GM18498 (cell line): ENCODE measurements around the gene EPB41L5.

Source experiments
- ATAC-seq: cut with Tn5 transposase; IDR thresholded peaks from one replicate; pipeline ENCODE4 v1.9.1; 2021; ENCODE audit warnings: mild to moderate bottlenecking, moderate library complexity; ENCODE audit not compliant: unreplicated experiment

The EPB41L5 gene

DNA sequence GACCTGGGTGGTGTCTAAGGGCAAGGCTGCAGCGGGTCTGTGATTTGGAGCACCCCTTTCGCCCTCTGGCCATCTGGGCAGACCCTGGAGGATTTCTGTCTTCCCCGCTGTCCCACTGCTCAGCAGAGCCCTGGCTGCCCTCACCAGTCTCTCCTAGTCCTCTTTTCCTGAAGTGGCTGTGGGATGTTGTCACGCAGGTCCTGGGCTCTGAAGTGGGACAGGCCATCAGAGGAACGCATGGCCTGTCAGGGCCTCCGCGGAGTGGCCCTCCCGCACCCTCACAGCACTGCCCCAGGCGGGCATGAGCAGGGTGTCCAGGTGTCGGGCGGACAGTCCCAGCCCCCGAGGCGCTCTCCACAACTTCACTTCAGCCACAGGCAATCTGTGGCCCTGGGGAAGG lies 211.4 kb downstream of the EPB41L5 start:
- ATAC-seq = no peak

DNA sequence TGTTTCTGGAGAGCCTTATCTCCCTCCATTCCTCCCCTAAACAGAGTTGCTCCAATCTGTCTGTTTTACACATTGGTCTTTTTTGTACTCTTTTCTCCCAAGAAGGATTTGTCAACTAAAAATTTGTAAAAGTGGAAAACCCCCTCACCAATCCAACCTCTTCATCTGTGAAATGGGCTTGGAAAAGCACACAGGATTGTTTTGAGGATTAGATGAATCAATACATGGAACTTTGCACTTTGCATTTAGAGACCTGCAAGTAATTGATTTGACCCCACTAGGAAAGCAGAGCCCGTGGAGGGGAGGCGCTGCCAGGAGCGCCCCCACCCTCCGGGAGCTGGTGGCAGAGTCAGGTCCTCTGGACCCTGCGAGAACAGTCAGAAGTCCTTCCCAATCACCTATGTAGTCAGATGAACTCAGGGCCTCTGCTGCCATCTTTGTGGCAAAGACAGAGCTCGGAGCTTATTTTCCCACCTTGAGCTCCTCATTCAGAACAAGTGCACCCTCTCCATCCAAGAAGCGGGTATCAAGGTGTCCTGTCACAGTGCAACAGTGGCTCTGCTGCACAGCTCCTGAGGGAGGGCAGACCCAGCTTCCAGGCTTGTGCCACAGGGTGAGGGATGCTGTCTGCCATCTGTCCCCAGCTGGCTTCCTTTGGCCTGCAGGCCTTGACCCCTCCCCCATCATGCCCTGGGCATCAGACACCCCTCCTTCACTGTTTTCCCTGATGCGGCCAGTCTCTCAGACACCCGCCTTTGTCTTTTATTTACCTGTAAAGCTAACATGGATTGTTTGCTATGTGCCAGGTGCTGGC lies 212.1 kb downstream of the EPB41L5 start:
- no peak for ATAC-seq

DNA sequence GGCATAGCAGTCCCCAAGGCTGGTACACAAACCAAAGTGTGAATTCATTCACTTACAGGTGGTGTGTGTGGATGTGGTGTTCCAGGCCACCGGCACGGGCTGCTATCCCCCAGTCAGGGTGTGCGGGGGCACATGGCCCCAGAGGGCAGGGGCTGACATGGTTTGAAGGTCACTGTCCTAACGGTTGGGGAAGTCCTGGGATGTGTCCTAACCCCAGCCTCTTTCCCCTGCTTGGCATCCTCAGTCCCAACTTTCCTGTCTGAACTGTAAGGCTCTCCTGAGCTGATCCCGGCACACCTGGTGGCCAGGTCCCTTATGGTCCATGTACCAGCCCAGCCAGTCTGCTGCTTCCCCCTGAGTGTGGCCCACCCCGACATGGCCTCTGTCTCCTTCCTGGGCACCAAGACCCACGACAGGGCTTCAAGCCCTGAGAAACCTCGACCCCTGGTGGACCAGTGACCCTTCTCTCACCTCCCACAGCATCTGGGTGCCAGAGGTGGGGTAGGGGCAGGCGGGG lies 212.7 kb downstream of the EPB41L5 start:
- no peak for ATAC-seq

DNA sequence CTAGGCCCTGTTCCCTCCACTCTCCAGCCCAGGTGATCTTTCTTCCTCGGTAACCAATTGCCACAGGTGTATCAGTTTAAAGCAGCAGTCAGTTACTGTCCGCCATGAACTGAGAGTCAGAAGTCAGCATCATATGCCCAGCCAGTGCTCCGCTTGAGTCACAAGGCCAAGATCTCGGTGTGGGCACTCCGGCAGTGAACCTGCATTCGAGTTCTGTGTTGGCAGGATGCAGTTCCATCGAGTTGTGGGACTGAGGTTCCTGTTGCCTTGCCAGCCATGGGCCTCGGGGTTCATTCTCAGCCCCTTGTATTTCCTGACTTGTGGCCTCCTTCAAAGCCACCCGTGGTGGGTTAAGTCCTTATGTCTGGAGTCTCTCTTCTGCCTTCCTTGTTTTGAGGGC lies 213.4 kb downstream of the EPB41L5 start:
- ATAC-seq = no peak

DNA sequence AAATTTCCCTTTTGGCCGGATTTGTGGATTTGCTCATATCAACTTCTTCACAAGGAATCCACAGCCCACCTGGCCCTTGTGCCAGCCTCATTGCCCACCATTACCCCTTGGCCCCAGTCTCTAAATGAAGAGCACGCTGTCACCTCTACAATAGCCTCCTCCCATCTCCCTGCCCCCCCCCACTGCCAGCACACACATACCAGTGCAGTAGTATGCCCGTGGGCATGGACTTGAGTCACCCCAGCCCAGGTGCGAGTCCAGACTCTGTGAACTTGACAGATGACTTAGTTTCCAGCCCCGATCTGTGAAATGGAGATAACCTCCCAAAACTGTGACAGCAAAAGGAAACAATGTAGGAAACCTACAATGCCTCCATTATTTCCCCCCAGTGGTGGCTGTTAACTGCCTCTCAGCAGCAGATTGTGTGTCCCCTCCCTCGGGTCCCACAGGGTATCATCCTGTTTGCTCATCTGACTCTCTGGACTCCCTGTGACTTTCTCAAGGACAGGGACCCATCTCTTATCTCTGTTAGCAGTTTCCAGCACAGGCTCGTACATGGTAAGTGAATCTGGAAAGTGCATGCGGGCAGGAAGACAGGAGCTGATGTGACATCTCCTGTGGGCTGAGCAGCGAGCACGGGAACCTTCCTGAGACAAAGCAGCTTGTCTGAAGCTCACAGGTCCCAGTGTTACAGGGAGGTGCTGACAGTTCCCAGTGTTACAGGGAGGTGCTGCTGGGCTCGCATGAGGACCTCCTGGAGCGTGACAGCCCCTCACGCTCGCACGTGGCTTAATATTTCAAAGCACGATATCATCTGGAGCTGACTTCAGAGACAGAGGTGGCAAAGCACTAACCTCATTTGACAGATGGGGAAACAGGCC lies 214.5 kb downstream of the EPB41L5 start:
- no peak for ATAC-seq

DNA sequence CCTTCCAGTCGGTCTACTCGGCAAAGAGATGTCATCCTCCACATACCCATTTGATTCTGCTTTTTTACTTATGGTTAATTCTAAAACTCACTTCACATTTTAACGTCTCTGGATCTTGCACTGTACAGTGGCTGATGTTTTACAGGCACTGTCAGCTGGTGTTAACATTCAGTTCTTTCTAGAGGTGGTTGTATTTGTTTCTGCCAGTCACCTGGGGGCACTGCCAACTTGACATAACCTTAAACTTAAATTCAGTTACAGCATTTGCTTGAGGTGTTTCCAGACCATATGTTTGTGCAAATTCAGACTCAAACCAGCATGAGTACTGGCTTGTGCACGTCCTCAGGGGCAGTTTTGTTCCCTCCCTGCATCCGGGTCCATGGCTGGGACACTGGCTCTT lies 215.6 kb downstream of the EPB41L5 start:
- no peak for ATAC-seq
